ENCODE measurements around the gene SLC6A6.

SLC6A6 gene

GRCh38 chr3:14438262-14438661 is 35.9 kb downstream of the SLC6A6 start:
- Histone ChIP-seq H3K27ac (ENCODE audit: low read length) (no peak overlapping the region), H3K4me3 (ENCODE audit: low read depth in 1 of 2, low read length in 2 of 2) (no peak overlapping the region), H4K20me1 (ENCODE audit: insufficient read depth, low read length) (peaks cover 31% of the 10 kb centered on the region), H3K4me2 (ENCODE audit: insufficient read depth, low read length) (no peak overlapping the region), H3K4me1 (ENCODE audit: insufficient read depth, low read length) (no peaks in the 10 kb centered on the region), H2AFZ (ENCODE audit: low read depth, low read length) (no peak overlapping the region), H3K79me2 (ENCODE audit: insufficient read depth, low read length) (peaks cover 20% of the 10 kb centered on the region; the same call in 1 of the 2 replicates), H3K9me3 (ENCODE audit: insufficient read depth, low read length, severe bottlenecking) (no peaks in the 10 kb centered on the region), H3K9ac (ENCODE audit: low read depth, low read length) (no peak overlapping the region), H3K36me3 (ENCODE audit: insufficient read depth, low read length) (0 out of 2 replicates have a peak, but pooled peaks cover 5% of the 10 kb centered on the region), H3K27me3 (ENCODE audit: insufficient read depth, low read length, poor library complexity) (no peaks in the 10 kb centered on the region)
- TF ChIP-seq EZH2 (IDR thresholded peaks at IDR 0.05; ENCODE audit: borderline replicate concordance, low read depth, low read length, severe bottlenecking) (no peak), CTCF (IDR thresholded peaks at IDR 0.05; ENCODE audit: borderline replicate concordance, extremely low read depth, low read length, poor library complexity, severe bottlenecking) (no peak)
- DNase-seq (no peak), ATAC-seq (ENCODE audit: insufficient read depth, low read depth) (no peak)

GRCh38 chr3:14438929-14439328 is 36.5 kb downstream of the SLC6A6 start:
- Histone ChIP-seq H3K9me3 (ENCODE audit: insufficient read depth, low read length, severe bottlenecking) (no peaks in the 10 kb centered on the region), H4K20me1 (ENCODE audit: insufficient read depth, low read length) (peaks cover 31% of the 10 kb centered on the region), H3K4me1 (ENCODE audit: insufficient read depth, low read length) (no peaks in the 10 kb centered on the region), H3K9ac (ENCODE audit: low read depth, low read length) (no peak overlapping the region), H3K4me2 (ENCODE audit: insufficient read depth, low read length) (no peak overlapping the region), H3K36me3 (ENCODE audit: insufficient read depth, low read length) (peaks cover 11% of the 10 kb centered on the region; the same call in 1 of the 2 replicates), H3K27me3 (ENCODE audit: insufficient read depth, low read length, poor library complexity) (no peaks in the 10 kb centered on the region), H2AFZ (ENCODE audit: low read depth, low read length) (no peak overlapping the region), H3K27ac (ENCODE audit: low read length) (no peak overlapping the region), H3K4me3 (ENCODE audit: low read depth in 1 of 2, low read length in 2 of 2) (no peak overlapping the region), H3K79me2 (ENCODE audit: insufficient read depth, low read length) (peaks cover 19% of the 10 kb centered on the region; the same call in 1 of the 2 replicates)
- TF ChIP-seq EZH2 (IDR thresholded peaks at IDR 0.05; ENCODE audit: borderline replicate concordance, low read depth, low read length, severe bottlenecking) = no peak
- no peak for TF ChIP-seq CTCF (IDR thresholded peaks at IDR 0.05; ENCODE audit: borderline replicate concordance, extremely low read depth, low read length, poor library complexity, severe bottlenecking)
- ATAC-seq (ENCODE audit: insufficient read depth, low read depth) (no peak), DNase-seq (no peak)

GRCh38 chr3:14439501-14440167 is 37.2 kb downstream of the SLC6A6 start:
- Histone ChIP-seq H3K27me3 (ENCODE audit: insufficient read depth, low read length, poor library complexity) (no peaks in the 10 kb centered on the region), H3K79me2 (ENCODE audit: insufficient read depth, low read length) (peaks cover 19% of the 10 kb centered on the region; the same call in 1 of the 2 replicates), H3K27ac (ENCODE audit: low read length) (no peak overlapping the region), H3K4me3 (ENCODE audit: low read depth in 1 of 2, low read length in 2 of 2) (no peak overlapping the region), H3K9me3 (ENCODE audit: insufficient read depth, low read length, severe bottlenecking) (no peaks in the 10 kb centered on the region), H2AFZ (ENCODE audit: low read depth, low read length) (no peak overlapping the region), H3K36me3 (ENCODE audit: insufficient read depth, low read length) (peaks cover 8% of the 10 kb centered on the region; the same call in 1 of the 2 replicates), H3K4me1 (ENCODE audit: insufficient read depth, low read length) (no peaks in the 10 kb centered on the region), H3K4me2 (ENCODE audit: insufficient read depth, low read length) (no peak overlapping the region), H3K9ac (ENCODE audit: low read depth, low read length) (no peak overlapping the region), H4K20me1 (ENCODE audit: insufficient read depth, low read length) (peaks cover 31% of the 10 kb centered on the region)
- no peak for DNase-seq
- no peak for ATAC-seq (ENCODE audit: insufficient read depth, low read depth)
- TF ChIP-seq EZH2 (IDR thresholded peaks at IDR 0.05; ENCODE audit: borderline replicate concordance, low read depth, low read length, severe bottlenecking) = no peak
- TF ChIP-seq CTCF (IDR thresholded peaks at IDR 0.05; ENCODE audit: borderline replicate concordance, extremely low read depth, low read length, poor library complexity, severe bottlenecking) = no peak
